GM10847 (cell line): ENCODE measurements around the gene ADGRF4.

Experiments
- POLR2A ChIP-seq: IDR thresholded peaks from 2 replicates; pipeline ENCODE4 v1.6.1; 2011; ENCODE audit not compliant: insufficient read length; ENCODE audit errors: extremely low read depth

The ADGRF4 gene

GRCh38 chr6:47752801-47753200 is 54.4 kb downstream of the ADGRF4 start:
- no peak for TF ChIP-seq POLR2A

DNA sequence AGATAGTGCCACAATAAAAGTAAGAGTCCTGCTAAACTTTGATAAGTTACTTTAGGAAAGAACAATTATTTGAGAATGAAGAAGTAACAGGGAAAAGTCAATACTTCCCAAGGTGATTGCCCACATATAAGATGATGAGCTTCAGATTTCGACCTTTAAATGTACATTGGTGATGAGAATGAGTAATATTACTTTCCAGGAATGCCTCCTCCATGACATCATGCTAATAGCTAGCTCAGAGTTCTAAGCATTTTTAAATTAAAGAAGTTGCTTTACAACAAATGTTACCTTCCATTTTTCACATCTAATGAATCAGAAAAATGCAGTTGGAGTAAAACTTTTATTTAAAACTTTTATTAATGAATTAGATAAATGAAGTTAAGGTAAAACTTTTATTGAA is 61.0 kb downstream of the ADGRF4 start:
- no peak for TF ChIP-seq POLR2A

DNA sequence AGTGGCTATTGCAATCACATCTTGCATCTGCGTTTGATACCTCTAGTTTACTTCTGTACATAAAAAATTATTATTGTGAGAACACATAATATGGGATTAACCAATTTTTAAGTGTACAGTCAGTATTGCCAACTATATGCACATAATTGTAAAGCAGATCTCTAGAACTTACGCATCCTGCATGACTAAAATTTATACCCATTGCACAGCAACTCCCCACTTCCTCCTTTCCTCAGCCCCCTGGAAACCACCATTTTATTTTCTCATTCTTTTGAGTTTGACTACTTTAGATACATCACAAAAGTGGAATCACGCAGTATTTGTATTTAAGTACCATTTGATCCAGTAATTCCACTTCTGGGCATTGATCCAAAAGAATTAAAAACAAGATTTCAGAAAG is 64.1 kb downstream of the ADGRF4 start:
- TF ChIP-seq POLR2A: no peak

GRCh38 chr6:47766445-47766844 is 68.1 kb downstream of the ADGRF4 start:
- TF ChIP-seq POLR2A: no peak

GRCh38 chr6:47767102-47767501 is 68.7 kb downstream of the ADGRF4 start:
- no peak for TF ChIP-seq POLR2A

- no peak for TF ChIP-seq POLR2A
Measured at GRCh38 chr6:47769982-47770381, 71.6 kb downstream of the ADGRF4 start.
